ENCODE data around the gene GSTO2. TPM values are rescaled to one million over a fixed set of nuclear protein-coding genes. Genes with fewer than 3 reads are reported as not detected.

GSTO2 gene
- total RNA-seq, 2 experiments from 2014 or later = 0.77 to 1.2 TPM

DNA sequence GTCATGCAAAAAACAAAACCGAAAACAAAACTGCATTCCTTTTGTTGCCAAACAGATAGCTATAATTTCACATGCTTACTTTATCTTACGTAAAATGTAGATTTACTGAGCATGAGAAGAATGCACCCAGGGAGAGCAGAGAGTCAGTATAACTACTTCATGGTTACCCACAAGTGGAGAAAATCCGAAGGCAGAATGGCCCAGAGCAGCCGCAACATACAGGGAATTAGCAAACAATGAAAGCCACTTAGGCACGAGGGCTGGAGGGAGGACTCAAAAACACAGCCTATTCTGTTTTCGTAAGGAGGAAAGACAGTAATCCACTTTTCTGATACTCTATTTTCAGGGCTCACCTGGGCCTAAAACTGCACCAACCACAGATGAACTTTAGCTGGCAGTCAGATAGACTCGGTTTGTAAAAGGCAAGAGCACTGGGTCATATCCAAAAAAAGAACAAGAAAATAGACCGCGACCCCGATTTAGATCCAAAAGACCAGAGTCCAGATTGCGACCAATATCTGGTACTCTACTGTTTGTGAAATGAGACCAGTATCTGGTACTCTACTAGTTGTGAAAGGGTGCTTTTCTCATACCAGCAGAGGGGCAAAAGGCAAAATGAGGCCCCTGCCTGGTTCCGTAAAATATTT, 68.0 kb downstream of the GSTO2 start:
- Histone ChIP-seq H3K4me1 (ENCODE audit: insufficient read depth, low read length) (peaks cover 61% of the 10 kb centered on the region), H3K27me3 (ENCODE audit: control insufficient read depth in 1 of 2, insufficient read depth in 2 of 2, low read length in 2 of 2) (no peaks in the 10 kb centered on the region), H3K4me3 (ENCODE audit: low read length) (peak overlapping the region; percentile 92), H3K27ac (ENCODE audit: low read depth in 1 of 2, low read length in 2 of 2) (peak overlapping the region; percentile 89 to 92), H3K36me3 (ENCODE audit: insufficient read depth, low read length) (peaks cover 2% of the 10 kb centered on the region), H3K9me3 (ENCODE audit: control insufficient read depth in 1 of 2, insufficient read depth in 1 of 2, low read length in 2 of 2) (no peaks in the 10 kb centered on the region)
- Mint-ChIP-seq H3K27ac (peak overlapping the region; percentile 88), H3K9me3 (no peaks in the 10 kb centered on the region), H3K4me1 (ENCODE audit: low read depth) (peaks cover 69% of the 10 kb centered on the region), H3K27me3 (no peaks in the 10 kb centered on the region), H3K4me3 (peak overlapping the region; percentile 96), H3K36me3 (ENCODE audit: low read depth) (peaks cover 33% of the 10 kb centered on the region)
- POLR2A ChIA-PET = interaction anchor here (0.6 to 7.2 kb wide), 12 partner anchors 9 to 82 kb away, joined by 3 to 99 read pairs (median 8); partner anchors contain the start of genes CFAP58, GSTO1 and GSTO2
- intact Hi-C loops (cut with DNase I, micrococcal nuclease) = loop anchor here in 1 of 2 experiments (5.0 kb wide), 1 partner anchor 105 kb away; the partner anchor contains the start of gene CFAP43
- CTCF ChIA-PET = interaction anchor here (0.7 to 6.0 kb wide), 3 partner anchors 13 to 45 kb away, joined by 3 to 37 read pairs (median 4); no protein-coding TSS in a partner anchor
- TF ChIP-seq, protein P1, sequence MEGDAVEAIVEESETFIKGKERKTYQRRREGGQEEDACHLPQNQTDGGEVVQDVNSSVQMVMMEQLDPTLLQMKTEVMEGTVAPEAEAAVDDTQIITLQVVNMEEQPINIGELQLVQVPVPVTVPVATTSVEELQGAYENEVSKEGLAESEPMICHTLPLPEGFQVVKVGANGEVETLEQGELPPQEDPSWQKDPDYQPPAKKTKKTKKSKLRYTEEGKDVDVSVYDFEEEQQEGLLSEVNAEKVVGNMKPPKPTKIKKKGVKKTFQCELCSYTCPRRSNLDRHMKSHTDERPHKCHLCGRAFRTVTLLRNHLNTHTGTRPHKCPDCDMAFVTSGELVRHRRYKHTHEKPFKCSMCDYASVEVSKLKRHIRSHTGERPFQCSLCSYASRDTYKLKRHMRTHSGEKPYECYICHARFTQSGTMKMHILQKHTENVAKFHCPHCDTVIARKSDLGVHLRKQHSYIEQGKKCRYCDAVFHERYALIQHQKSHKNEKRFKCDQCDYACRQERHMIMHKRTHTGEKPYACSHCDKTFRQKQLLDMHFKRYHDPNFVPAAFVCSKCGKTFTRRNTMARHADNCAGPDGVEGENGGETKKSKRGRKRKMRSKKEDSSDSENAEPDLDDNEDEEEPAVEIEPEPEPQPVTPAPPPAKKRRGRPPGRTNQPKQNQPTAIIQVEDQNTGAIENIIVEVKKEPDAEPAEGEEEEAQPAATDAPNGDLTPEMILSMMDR (IDR thresholded peaks at IDR 0.05) = no peak
- DNase-seq (peak in 1 of 14 experiments; percentile 27), ATAC-seq (ENCODE audit: poor library complexity) (no peak)

DNA sequence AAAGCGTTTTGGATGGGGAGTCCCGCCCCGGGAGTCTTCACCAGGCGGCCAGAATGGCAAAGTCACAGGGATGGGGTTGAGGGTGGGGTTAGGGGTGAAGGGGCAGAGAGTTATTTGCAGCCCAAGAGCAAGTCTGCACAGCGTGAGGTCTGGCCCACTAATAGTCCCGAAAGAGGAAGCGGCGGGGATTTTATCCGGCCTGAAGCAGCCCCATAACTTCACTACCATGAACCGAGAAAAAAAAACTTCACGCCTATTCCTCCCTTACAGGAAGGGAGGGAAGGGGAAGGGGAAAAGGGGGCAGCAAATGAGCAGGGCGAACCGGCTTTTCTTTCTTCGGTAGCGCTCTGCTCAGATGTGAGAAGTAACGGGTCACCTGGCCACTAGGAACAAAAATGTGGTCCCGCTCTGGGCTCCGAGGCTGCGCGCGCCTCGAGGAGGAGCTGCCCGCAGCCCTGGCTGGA, 68.6 kb downstream of the GSTO2 start:
- Histone ChIP-seq H3K4me3 (ENCODE audit: low read length) (peak overlapping the region; percentile 92), H3K27me3 (ENCODE audit: control insufficient read depth in 1 of 2, insufficient read depth in 2 of 2, low read length in 2 of 2) (no peaks in the 10 kb centered on the region), H3K9me3 (ENCODE audit: control insufficient read depth in 1 of 2, insufficient read depth in 1 of 2, low read length in 2 of 2) (no peaks in the 10 kb centered on the region), H3K36me3 (ENCODE audit: insufficient read depth, low read length) (no peaks in the 10 kb centered on the region), H3K27ac (ENCODE audit: low read depth in 1 of 2, low read length in 2 of 2) (peak overlapping the region; percentile 89 to 92), H3K4me1 (ENCODE audit: insufficient read depth, low read length) (peaks cover 57% of the 10 kb centered on the region)
- H3K27me3 Mint-ChIP-seq = no peaks in the 10 kb centered on the region
- intact Hi-C loops (cut with DNase I, micrococcal nuclease) = loop anchor here in 1 of 2 experiments (5.0 kb wide), 1 partner anchor 105 kb away; the partner anchor contains the start of gene CFAP43
- H3K4me3 Mint-ChIP-seq = peak overlapping the region; percentile 96
- H3K9me3 Mint-ChIP-seq = no peaks in the 10 kb centered on the region
- DNase-seq (peak in 3 of 14 experiments; percentile 56 to 59 (median 56)), ATAC-seq (ENCODE audit: poor library complexity) (peak; percentile 2)
- POLR2A ChIA-PET = interaction anchor here (1.1 to 7.2 kb wide), 14 partner anchors 9 to 216 kb away, joined by 3 to 99 read pairs (median 13); partner anchors contain the start of genes CFAP58, GSTO1, GSTO2 and SFR1
- TF ChIP-seq, protein P1 (IDR thresholded peaks at IDR 0.05) = no peak
- CTCF ChIA-PET = interaction anchor here (0.8 to 6.0 kb wide), 8 partner anchors 8 to 63 kb away, joined by 3 to 37 read pairs (median 4); partner anchors contain the start of gene CFAP58
- H3K4me1 Mint-ChIP-seq (ENCODE audit: low read depth) = peaks cover 63% of the 10 kb centered on the region
- H3K36me3 Mint-ChIP-seq (ENCODE audit: low read depth) = peaks cover 33% of the 10 kb centered on the region
- H3K27ac Mint-ChIP-seq = peak overlapping the region; percentile 88

DNA sequence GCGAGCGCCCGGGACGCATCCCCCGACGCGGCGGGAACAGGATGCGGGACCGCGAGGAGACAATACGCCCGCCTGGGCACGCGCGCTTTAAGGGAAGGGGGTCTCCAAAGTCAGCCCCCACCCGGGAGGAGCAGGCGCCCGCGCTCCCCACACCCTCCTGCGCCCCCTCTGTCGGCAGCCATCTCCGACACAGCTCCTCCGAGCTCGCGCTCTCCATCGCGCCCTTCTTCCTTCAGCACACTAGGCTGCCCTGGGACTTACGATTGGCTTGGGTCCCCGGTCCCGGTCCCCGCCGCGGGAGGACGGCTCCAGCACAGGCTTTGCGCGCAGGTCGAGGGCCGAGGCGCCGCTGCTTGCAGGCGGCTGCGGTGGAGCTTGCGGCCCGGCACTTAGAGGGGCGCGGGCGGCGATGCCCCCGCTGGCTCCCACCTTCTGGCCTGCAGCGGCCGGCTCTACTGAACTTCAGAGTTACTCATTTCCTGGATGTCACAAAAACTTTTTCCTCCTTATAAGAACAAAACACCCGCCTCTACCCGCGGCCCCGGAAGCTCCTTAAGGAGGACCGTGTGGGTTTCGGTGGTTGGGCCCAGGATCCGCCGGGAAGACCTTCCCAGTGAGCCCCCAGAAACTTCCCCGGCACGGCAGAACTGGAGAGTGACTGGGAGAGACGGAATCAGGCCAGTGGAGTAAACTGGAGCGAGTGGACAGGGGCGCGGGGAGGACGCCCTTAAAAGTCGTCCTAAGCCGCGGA, 69.2 kb downstream of the GSTO2 start, which contains the start of gene ITPRIP:
ITPRIP (minus strand) TSS at position 481 of the 751 bp plus-strand sequence. CDS start 22,414 bp downstream, outside the sequence.
- H3K27me3 Mint-ChIP-seq = no peaks in the 10 kb centered on the region
- POLR2A ChIA-PET = interaction anchor here (0.9 to 7.2 kb wide), 20 partner anchors 8 to 217 kb away, joined by 3 to 99 read pairs (median 8); partner anchors contain the start of genes CFAP58, GSTO1, GSTO2 and SFR1

More for the DNA sequence above, 69.2 kb downstream of the GSTO2 start, which contains the start of gene ITPRIP:
- peaks cover 29% of the 10 kb centered on the region for H3K36me3 Mint-ChIP-seq (ENCODE audit: low read depth)
- TF ChIP-seq, protein P1 (IDR thresholded peaks at IDR 0.05) = peak; percentile 24
- Histone ChIP-seq H3K4me3 (ENCODE audit: low read length) (peak within 1 kb of the TSS; percentile 92), H3K4me1 (ENCODE audit: insufficient read depth, low read length) (peaks cover 51% of the 10 kb centered on the region), H3K9me3 (ENCODE audit: control insufficient read depth in 1 of 2, insufficient read depth in 1 of 2, low read length in 2 of 2) (no peaks in the 10 kb centered on the region), H3K36me3 (ENCODE audit: insufficient read depth, low read length) (no peaks in the 10 kb centered on the region), H3K27ac (ENCODE audit: low read depth in 1 of 2, low read length in 2 of 2) (peak within 1 kb of the TSS; percentile 89 to 92), H3K27me3 (ENCODE audit: control insufficient read depth in 1 of 2, insufficient read depth in 2 of 2, low read length in 2 of 2) (no peaks in the 10 kb centered on the region)
- no peaks in the 10 kb centered on the region for H3K9me3 Mint-ChIP-seq
- H3K4me1 Mint-ChIP-seq (ENCODE audit: low read depth) = peaks cover 57% of the 10 kb centered on the region
- ATAC-seq (ENCODE audit: poor library complexity) (peak; percentile 71), DNase-seq (peak; percentile 54 to 87 (median 66))
- peak within 1 kb of the TSS; percentile 96 for H3K4me3 Mint-ChIP-seq
- intact Hi-C loops (cut with DNase I, micrococcal nuclease) = loop anchor here (1.0 to 5.0 kb wide), 7 partner anchors 9 to 106 kb away; partner anchors contain the start of genes CFAP43 (in 1 of the 2), CFAP58 (in 1 of the 2) and GSTO2 (in 1 of the 2)
- H3K27ac Mint-ChIP-seq = peak within 1 kb of the TSS; percentile 88
- CTCF ChIA-PET = interaction anchor here (0.8 to 6.0 kb wide), 12 partner anchors 9 to 84 kb away, joined by 3 to 37 read pairs (median 5); partner anchors contain the start of genes CFAP58 and GSTO1

Measured in CD4-positive, alpha-beta T cell (primary cell).